ENCODE results near the gene IL31. TPM values are rescaled to one million over a fixed set of nuclear protein-coding genes. Genes with fewer than 3 reads are reported as not detected.

IL31 gene
- polyA plus RNA-seq, 2 of the 4 experiments (the other 2 are of a cell fraction) = not detected

- no peaks in the 10 kb centered on the region for H3K9me3 ChIP-seq
- H3K4me1 ChIP-seq = peaks cover 45% of the 10 kb centered on the region
- peak overlapping the region in 1 of 2 experiments; percentile 21; a peak in 1 of 6 replicates for H3K27ac ChIP-seq
- POLR2A ChIA-PET = interaction anchor here (0.5 kb wide), 1 partner anchor 83 kb away, joined by 4 read pairs; no protein-coding TSS in a partner anchor
- no peak for FAIRE-seq
- ATAC-seq = no peak
- WGBS (ENCODE audit: missing lambda C conversion rate) = 87% methylated on average over 13 of the region's 13 CpGs
- DNase-seq (ENCODE audit: low read depth in 1 of 2, low spot score in 1 of 2) = no peak
- H3K4me2 ChIP-seq = no peak overlapping the region
- H3K4me3 ChIP-seq = no peak overlapping the region
- CTCF ChIA-PET = interaction anchor here (0.6 to 18.8 kb wide), 13 partner anchors 20 to 332 kb away, joined by 3 to 850 read pairs (median 5); partner anchors contain the start of gene MLXIP
- TF ChIP-seq BCL3 (IDR thresholded peaks at IDR 0.05) (no peak), EP300 (IDR thresholded peaks at IDR 0.05) (no peak), KDM1A (IDR thresholded peaks at IDR 0.05; ENCODE audit: low read depth) (no peak), SMC3 (IDR thresholded peaks at IDR 0.05) (no peak), MYC (IDR thresholded peaks at IDR 0.05; ENCODE audit: borderline replicate concordance, low read length) (no peak), RFX5 (IDR thresholded peaks at IDR 0.05) (no peak), RARB (CRISPR knock-in tag; IDR thresholded peaks at IDR 0.05) (no peak)
Observed at GRCh38 chr12:122127839-122128238, 46.2 kb downstream of the IL31 start.

GRCh38 chr12:122126713-122127597, 47.1 kb downstream of the IL31 start:
- TF ChIP-seq, protein P1, sequence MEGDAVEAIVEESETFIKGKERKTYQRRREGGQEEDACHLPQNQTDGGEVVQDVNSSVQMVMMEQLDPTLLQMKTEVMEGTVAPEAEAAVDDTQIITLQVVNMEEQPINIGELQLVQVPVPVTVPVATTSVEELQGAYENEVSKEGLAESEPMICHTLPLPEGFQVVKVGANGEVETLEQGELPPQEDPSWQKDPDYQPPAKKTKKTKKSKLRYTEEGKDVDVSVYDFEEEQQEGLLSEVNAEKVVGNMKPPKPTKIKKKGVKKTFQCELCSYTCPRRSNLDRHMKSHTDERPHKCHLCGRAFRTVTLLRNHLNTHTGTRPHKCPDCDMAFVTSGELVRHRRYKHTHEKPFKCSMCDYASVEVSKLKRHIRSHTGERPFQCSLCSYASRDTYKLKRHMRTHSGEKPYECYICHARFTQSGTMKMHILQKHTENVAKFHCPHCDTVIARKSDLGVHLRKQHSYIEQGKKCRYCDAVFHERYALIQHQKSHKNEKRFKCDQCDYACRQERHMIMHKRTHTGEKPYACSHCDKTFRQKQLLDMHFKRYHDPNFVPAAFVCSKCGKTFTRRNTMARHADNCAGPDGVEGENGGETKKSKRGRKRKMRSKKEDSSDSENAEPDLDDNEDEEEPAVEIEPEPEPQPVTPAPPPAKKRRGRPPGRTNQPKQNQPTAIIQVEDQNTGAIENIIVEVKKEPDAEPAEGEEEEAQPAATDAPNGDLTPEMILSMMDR (IDR thresholded peaks at IDR 0.05) = peak; percentile 67
- peak; percentile 87 for TF ChIP-seq SMC3 (IDR thresholded peaks at IDR 0.05)
- no peak for TF ChIP-seq POLR2AphosphoS2 (conservative IDR thresholded peaks at IDR 0.05; ENCODE audit: low read length)
- TF ChIP-seq, protein P2, sequence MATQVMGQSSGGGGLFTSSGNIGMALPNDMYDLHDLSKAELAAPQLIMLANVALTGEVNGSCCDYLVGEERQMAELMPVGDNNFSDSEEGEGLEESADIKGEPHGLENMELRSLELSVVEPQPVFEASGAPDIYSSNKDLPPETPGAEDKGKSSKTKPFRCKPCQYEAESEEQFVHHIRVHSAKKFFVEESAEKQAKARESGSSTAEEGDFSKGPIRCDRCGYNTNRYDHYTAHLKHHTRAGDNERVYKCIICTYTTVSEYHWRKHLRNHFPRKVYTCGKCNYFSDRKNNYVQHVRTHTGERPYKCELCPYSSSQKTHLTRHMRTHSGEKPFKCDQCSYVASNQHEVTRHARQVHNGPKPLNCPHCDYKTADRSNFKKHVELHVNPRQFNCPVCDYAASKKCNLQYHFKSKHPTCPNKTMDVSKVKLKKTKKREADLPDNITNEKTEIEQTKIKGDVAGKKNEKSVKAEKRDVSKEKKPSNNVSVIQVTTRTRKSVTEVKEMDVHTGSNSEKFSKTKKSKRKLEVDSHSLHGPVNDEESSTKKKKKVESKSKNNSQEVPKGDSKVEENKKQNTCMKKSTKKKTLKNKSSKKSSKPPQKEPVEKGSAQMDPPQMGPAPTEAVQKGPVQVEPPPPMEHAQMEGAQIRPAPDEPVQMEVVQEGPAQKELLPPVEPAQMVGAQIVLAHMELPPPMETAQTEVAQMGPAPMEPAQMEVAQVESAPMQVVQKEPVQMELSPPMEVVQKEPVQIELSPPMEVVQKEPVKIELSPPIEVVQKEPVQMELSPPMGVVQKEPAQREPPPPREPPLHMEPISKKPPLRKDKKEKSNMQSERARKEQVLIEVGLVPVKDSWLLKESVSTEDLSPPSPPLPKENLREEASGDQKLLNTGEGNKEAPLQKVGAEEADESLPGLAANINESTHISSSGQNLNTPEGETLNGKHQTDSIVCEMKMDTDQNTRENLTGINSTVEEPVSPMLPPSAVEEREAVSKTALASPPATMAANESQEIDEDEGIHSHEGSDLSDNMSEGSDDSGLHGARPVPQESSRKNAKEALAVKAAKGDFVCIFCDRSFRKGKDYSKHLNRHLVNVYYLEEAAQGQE (IDR thresholded peaks at IDR 0.05) = no peak
- TF ChIP-seq, protein P3, sequence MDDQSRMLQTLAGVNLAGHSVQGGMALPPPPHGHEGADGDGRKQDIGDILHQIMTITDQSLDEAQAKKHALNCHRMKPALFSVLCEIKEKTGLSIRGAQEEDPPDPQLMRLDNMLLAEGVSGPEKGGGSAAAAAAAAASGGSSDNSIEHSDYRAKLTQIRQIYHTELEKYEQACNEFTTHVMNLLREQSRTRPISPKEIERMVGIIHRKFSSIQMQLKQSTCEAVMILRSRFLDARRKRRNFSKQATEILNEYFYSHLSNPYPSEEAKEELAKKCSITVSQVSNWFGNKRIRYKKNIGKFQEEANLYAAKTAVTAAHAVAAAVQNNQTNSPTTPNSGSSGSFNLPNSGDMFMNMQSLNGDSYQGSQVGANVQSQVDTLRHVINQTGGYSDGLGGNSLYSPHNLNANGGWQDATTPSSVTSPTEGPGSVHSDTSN (IDR thresholded peaks at IDR 0.05) = no peak
- peak; percentile 81 to 85 for TF ChIP-seq RAD21 (conservative IDR thresholded peaks at IDR 0.05 in 1 of 2, IDR thresholded peaks at IDR 0.05 in 1 of 2)
- no peak for TF ChIP-seq ZSCAN20 (CRISPR knock-in tag; IDR thresholded peaks at IDR 0.05)
- H3K4me1 ChIP-seq = peaks cover 47% of the 10 kb centered on the region
- DNase-seq (ENCODE audit: low read depth in 1 of 2, low spot score in 1 of 2) = peak; percentile 58 to 77
- CTCF ChIA-PET = interaction anchor here (0.7 to 18.8 kb wide), 16 partner anchors 11 to 333 kb away, joined by 3 to 850 read pairs (median 4); partner anchors contain the start of gene MLXIP
- H3K4me3 ChIP-seq = no peak overlapping the region
- peak overlapping the region; percentile 51 for H3K4me2 ChIP-seq
- FAIRE-seq = peak; percentile 46
- POLR2A ChIA-PET = no interaction called here
- peak overlapping the region; percentile 49 to 68; a peak in 4 of 6 replicates for H3K27ac ChIP-seq
- 55% methylated on average over 15 of the region's 15 CpGs for WGBS (ENCODE audit: missing lambda C conversion rate)
- H3K9me3 ChIP-seq = no peaks in the 10 kb centered on the region
- peak; percentile 74 to 79 for ATAC-seq
